ENCODE data around the gene C2CD4C. TPM values are rescaled to one million over a fixed set of nuclear protein-coding genes. Genes with fewer than 3 reads are reported as not detected.

The C2CD4C gene
- total RNA-seq, 1 donor from 2014 or later: 1.1 TPM

GRCh38 chr19:406135-406781, 2.7 kb downstream of the C2CD4C start:
- H3K4me1 Mint-ChIP-seq (ENCODE audit: low read depth): peaks cover 6% of the 10 kb centered on the region

GRCh38 chr19:405121-405965, 3.6 kb downstream of the C2CD4C start:
- H3K27ac Mint-ChIP-seq (ENCODE audit: unreplicated experiment): no peak overlapping the region
- H3K27me3 Mint-ChIP-seq (ENCODE audit: low read depth): peaks cover 13% of the 10 kb centered on the region
- no peaks in the 10 kb centered on the region for H3K9me3 Mint-ChIP-seq (ENCODE audit: low read depth)
- H3K4me3 Mint-ChIP-seq (ENCODE audit: unreplicated experiment): no peak overlapping the region
- TF ChIP-seq CTCF (IDR thresholded peaks at IDR 0.05): no peak
- peaks cover 6% of the 10 kb centered on the region for H3K4me1 Mint-ChIP-seq (ENCODE audit: low read depth)
- H3K36me3 Mint-ChIP-seq (ENCODE audit: low read depth): no peaks in the 10 kb centered on the region
- DNase-seq (ENCODE audit: low spot score): no peak

More at GRCh38 chr19:406135-406781, 2.7 kb downstream of the C2CD4C start:
- Mint-ChIP-seq H3K36me3 (ENCODE audit: low read depth) (no peaks in the 10 kb centered on the region), H3K4me3 (ENCODE audit: unreplicated experiment) (no peak overlapping the region), H3K27ac (ENCODE audit: unreplicated experiment) (no peak overlapping the region), H3K27me3 (ENCODE audit: low read depth) (peaks cover 13% of the 10 kb centered on the region), H3K9me3 (ENCODE audit: low read depth) (no peaks in the 10 kb centered on the region)
- DNase-seq (ENCODE audit: low spot score): peak; percentile 86
- no peak for TF ChIP-seq CTCF (IDR thresholded peaks at IDR 0.05)

GRCh38 chr19:403221-404027, 5.5 kb downstream of the C2CD4C start:
- no peak overlapping the region for H3K4me3 Mint-ChIP-seq (ENCODE audit: unreplicated experiment)
- no peak for TF ChIP-seq CTCF (IDR thresholded peaks at IDR 0.05)
- H3K9me3 Mint-ChIP-seq (ENCODE audit: low read depth): no peaks in the 10 kb centered on the region
- H3K36me3 Mint-ChIP-seq (ENCODE audit: low read depth): no peaks in the 10 kb centered on the region
- peak; percentile 87 for DNase-seq (ENCODE audit: low spot score)
- no peaks in the 10 kb centered on the region for H3K4me1 Mint-ChIP-seq (ENCODE audit: low read depth)
- H3K27ac Mint-ChIP-seq (ENCODE audit: unreplicated experiment): no peak overlapping the region
- peaks cover 8% of the 10 kb centered on the region for H3K27me3 Mint-ChIP-seq (ENCODE audit: low read depth)

GRCh38 chr19:402786-403185, 6.2 kb downstream of the C2CD4C start:
- Mint-ChIP-seq H3K9me3 (ENCODE audit: low read depth) (no peaks in the 10 kb centered on the region), H3K4me1 (ENCODE audit: low read depth) (no peaks in the 10 kb centered on the region), H3K4me3 (ENCODE audit: unreplicated experiment) (no peak overlapping the region), H3K36me3 (ENCODE audit: low read depth) (no peaks in the 10 kb centered on the region), H3K27ac (ENCODE audit: unreplicated experiment) (no peak overlapping the region), H3K27me3 (ENCODE audit: low read depth) (peaks cover 8% of the 10 kb centered on the region)
- TF ChIP-seq CTCF (IDR thresholded peaks at IDR 0.05): no peak
- DNase-seq (ENCODE audit: low spot score): no peak

All from chondrocyte (in vitro differentiated cells).